Keratinocyte (primary cell): ENCODE data around the gene COMMD3.

Experiments used
- CTCF ChIP-seq, 3 experiments: IDR thresholded peaks in 1 of 3; conservative IDR thresholded peaks in 1 of 3; optimal IDR thresholded peaks in 1 of 3; 2 replicates in 2 of 3; 3 replicates in 1 of 3; pipeline versions ENCODE3 to v1.5.1; 2011; ENCODE audit warnings: low read length in 3 of 3, mild to moderate bottlenecking in 3 of 3, moderate library complexity in 2 of 3, control low read depth in 1 of 3, inconsistent platforms in 1 of 3; ENCODE audit not compliant: insufficient read depth in 2 of 3; ENCODE audit errors: extremely low read depth in 1 of 3
- EZH2 ChIP-seq: IDR thresholded peaks from one replicate; pipeline ENCODE4 v1.6.1; 2012; ENCODE audit warnings: inconsistent platforms, mild to moderate bottlenecking, low read length, moderate library complexity

GRCh38 chr10:22333167-22333974 is 17.2 kb downstream of the COMMD3 start:
- TF ChIP-seq CTCF (optimal IDR thresholded peaks at IDR 0.05 in 1 of 3, IDR thresholded peaks at IDR 0.05 in 1 of 3, conservative IDR thresholded peaks at IDR 0.05 in 1 of 3; ENCODE audit: extremely low read depth in 1 of 3, insufficient read depth in 2 of 3, low read length in 3 of 3): no peak
- no peak for TF ChIP-seq EZH2
